Stimulated activated CD4-positive, alpha-beta T cell treated with anti-CD3 and anti-CD28 coated beads, Interleukin-12 subunit alpha, Interleukin-12 subunit beta, amount 100 ng/mL, for 24 hours (primary cell): ENCODE data around the gene DDX5.
"Not testable (repeated sequence)": the region's sequence is repeated elsewhere in the genome, so short reads cannot be mapped to it uniquely, and the experiment has no call there.

Source experiments
- DNase-seq, 2 experiments: peaks; one replicate each; pipeline ENCODE4 v3.0.0-alpha.2; 2020; ENCODE audit warnings: low read depth in 2 of 2

DDX5 gene

DNA sequence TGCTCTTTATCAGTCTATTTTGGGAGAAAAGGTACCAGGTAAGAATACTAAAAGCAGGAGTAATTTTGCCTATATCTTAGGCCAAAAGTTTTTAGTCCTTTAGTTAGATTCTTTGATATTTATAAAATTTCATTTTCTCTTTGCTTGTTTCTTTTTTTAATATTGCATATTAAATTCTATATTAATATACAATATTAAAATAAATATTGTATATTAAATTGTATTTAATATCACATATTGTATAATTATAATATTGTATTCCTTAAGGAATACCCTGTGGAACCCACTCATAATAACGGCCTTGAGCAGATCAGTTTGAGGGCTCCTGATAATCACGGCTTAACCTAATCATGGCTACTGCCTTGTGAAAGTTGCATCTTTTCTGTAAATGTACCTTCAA, 2.6 kb upstream of the DDX5 start:
- no peak for DNase-seq

DNA sequence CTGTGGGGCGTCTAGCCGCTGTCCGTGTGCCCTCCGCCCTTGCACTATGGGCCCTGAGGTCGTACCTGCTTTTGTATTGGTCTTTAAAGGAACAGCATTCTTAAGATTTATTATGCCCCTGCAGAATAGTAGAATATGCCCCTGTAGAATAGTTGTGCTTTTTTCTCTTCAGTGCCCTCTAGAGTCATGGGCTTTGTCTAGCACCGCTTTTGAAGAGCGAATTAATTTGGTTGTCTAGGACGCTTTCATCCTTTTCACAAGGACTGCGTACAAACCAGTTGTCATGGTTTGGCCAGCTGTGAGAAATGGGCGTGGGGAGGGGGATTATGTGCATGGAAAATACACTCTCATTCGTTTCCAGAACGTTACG, 1.3 kb upstream of the DDX5 start:
- DNase-seq = peak in 1 of 2 experiments; percentile 8

DNA sequence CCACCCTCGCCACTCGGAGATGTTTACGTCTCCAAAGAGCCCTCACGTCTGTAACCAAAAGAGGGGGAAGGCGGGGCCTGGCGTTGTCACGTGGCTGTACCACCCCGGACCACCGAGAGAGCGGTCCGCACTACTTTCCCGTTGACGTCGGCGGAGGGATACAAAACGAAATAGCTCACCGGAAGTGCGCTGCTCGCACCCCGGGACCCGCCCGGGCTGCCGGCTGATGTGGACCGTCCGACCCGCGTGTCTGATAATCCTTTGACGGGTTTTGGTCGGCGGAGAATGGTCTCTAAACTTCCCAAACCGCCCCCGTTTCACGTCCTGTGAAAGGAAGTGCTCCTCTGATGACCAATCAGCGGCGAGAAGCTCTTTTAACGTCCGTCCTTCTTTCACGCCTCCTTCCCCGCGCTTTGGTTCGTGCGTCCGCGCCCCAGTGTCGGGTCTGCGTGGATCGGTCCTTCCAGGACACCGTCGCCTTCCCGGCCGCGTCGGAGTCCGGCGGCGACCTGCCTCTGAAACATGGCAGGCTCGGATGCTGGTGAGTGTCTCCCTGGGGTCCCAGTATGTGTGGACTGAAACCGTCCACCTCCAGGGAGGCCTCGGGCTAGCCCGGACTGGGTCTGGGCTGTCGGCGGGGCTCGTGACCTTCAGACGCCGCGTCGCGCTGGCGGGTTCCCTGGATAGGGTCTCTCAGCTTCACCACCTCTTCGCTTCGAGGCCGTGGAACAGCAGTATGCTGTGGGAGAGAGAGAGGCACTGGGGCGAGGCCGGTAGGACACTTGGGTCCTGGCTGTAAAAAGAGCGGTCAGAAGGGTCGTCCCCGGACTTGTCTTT, 705 bp upstream of the DDX5 start, which contains the start of gene CEP95:
TSS of gene CEP95 (plus strand) at position 402 of the 837 bp plus-strand sequence. CDS start at position 523, 121 bp downstream.
- DNase-seq = peak; percentile 91 to 95

DNA sequence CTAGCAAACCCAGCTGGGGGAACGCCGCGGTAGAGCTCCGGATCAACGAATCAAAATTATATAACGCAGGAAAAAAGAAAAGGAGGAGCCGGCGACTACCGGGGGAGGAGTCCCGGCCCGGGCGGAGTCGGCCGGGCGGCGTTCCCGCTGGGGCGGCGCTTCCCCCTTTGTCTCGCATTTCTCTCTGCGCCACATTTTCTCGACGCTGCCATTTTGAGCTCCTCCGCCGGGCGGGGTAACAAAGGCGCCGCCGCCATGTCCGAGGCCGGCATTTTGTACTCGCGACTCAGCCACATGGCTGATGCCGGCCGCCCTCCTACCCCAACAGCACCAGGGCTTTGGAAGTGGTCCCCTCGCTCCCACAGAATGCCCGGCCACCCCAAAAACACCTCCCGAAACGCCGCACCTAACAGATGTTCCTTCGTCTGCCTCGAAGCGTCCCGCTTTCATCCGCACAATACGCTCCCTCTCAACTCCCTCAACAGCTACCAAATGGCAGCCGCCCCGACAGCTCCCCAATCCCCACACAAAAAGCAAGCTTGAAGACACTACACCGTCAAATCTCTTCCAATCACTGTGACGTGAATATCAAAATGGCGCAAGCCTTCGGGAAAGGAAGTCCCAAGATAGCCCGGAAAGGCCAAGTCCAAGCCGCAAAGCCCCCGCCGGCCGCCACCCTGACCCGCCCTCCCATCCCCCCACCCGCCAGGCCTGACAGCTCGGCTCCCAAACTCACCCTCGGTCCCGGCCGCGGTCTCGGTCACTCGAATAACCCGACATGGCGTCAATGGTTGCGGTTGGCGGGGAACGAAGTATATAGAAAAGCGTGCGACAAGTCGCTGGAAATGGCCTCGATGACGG, 519 bp downstream of the DDX5 start:
- peak; percentile 67 to 74 for DNase-seq

DNA sequence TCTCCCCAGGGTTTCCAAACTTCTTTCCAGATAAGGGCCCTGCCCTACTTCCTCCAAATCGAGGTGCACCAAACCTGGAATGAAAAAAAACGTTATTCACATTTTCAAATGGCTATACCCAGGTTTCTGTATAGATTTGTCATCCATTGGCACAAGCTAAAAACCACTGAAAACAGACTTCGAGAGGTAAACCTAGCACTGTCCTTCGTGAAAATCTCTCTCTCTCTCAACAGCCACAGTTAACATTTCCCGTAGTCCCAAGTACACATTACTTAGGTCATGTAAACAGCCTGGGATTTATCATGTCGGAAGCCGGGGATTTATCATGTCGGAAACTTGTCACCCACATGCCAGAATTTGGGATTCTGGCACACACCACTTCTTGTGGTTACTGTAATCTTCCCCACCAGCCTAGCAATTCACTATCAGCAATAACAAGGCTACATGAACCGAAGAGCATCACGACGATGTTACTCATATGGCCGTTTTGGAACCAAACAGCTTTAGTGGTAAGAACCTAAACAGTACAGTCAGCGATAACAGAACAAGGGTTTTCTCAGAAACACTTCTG, 1.2 kb downstream of the DDX5 start:
- DNase-seq = no peak

DNA sequence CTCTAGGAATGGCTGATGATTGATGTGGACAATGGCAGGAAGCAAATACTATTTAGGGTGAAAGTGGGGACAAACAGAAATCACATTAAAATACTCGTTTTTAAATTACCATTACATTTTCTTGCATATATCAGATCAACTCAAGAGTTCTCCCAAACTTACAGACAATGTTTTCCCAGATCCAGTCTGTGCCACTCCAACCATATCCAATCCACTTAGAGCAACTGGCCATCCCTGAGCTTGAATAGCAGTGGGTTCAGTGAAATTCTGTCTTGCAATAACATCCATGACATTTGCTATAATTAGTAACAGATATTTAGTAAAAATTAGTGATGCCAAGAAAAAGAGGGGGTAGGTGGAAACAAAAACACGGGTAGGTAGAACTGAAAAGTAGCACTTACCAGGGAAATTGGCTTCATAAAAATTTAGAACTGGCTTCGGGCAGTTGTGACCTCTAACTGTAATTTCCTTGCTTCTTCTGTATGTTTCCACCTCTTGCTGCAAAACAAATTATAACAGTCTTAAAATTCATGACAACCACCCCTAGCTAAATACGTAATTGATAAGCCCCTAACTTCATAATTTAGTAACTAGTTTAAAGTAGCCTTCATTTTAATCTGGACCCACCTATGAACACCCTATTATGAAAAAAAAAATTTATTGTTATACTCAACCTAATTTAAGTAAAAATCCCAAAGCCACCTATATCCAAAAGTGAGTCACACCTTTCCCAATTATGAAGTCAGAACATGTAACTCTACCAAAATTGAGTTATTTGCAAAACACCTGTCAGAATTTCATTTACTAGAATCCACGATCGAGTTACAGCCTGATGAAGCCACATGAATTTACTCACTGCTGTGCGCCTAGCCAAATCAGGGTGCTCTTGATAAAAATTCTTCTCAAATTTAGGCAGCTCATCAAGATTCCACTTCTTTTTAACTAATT, 2.0 kb downstream of the DDX5 start:
- no peak for DNase-seq

DNA sequence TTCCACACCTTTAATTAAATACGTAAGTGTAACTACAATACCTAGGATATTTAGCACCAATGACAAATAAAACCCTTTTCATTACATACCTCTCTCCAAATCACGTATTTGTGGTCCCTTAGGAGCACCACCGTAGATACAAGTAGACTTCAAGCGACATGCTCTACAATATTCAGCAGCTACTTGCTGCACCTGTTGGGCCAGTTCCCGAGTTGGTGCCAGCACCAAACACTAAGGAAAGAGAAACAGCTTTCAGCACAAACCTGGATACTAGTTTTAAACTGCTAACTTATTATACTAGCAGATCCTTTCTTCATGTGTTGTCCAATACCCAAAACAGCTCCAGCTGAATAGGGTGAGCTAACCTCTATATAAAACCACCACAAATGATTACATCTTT, 2.7 kb downstream of the DDX5 start:
- DNase-seq = no peak

DNA sequence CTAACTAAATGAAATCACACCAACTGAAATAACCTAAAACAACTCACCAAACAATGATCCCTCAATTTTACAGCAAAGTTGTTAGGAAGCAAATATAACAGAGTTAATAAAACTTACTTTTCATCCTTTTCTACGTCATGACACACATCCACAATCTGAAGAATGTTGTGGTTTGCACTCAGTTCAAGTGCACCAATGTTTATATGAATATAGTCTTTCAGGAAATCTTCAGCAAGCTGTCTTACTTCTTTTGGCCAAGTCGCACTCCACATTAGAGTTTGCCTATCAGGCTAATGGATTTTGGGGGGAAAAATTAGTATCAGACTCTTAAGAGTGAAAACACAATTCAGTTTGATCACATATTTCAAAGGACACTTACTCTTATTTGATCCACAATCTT, 3.3 kb downstream of the DDX5 start:
- DNase-seq = no peak

DNA sequence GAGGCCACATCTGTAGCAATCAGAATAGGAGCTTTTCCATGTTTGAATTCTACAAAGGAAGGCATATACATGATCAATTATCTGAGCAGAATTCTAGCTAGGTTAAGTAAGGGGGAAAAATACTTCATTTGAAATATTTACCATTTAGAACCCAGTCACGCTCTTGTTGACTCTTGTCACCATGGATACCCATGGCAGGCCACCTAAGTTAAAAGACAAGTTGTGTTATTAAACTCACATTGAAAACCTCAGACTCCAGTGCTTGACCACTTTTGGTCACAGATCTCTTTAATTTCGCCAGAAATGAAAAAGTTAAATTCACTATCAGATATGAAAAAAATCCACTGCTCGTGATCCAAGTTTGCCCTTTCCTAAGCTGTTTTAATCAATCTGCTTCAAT, 4.1 kb downstream of the DDX5 start:
- no peak for DNase-seq

DNA sequence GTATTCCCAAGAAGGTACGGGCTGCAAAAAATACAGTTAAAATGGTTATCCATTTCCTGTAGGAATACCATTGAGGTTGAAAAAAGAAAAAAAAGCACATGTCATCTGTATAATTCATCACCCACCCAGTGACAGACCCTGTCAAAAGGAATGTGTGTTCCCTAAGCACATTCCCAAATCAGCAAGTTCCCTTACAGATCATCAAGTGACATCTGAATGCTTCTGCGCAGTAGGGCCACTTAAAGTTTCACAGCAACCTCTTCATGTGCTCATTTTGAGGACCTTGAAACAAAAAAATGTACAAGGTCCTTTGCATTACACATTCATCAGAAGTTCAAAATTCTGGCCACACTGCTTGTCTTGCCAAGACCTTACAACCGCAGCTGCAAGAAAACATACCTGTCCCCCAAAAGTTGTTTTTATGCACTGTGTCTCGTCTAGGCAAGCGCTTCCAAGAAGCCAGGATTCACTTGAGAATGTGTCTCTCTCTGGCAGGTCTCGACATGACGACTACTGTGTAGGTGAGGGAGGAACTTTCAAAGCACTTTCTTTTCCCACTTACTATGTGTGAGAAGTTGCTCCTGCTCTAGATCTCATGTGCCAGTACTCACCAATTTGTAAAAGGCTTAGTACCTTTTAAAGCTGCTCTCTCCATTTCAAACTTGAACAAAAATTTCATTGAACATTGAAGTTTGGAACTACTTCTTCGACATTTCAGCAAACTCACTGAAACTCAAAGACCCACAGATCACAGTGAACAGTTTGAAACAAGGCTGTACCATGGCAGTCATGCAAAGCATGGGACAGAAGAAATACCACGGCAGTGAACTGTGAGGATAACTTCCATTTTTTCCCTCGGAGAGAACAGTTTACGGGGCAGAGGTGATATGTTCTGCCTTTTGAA, 5.0 kb downstream of the DDX5 start:
- DNase-seq = no peak

DNA sequence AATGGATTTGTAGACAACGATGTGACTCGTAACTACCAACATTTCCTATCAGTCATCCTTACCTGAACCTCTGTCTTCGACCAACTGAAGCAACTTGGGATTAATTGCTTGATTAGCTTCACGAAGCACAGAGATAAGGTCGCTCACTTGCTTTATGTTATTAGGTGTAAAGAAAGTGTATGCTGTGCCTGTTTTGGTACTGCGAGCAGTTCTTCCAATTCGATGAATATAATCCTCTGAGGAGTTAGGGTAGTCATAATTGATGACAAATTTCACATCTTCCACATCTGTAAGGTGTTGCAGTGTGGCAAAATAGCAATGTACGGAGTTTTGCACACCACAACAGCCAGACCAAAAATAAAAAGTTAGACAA, 5.6 kb downstream of the DDX5 start:
- DNase-seq = no peak

DNA sequence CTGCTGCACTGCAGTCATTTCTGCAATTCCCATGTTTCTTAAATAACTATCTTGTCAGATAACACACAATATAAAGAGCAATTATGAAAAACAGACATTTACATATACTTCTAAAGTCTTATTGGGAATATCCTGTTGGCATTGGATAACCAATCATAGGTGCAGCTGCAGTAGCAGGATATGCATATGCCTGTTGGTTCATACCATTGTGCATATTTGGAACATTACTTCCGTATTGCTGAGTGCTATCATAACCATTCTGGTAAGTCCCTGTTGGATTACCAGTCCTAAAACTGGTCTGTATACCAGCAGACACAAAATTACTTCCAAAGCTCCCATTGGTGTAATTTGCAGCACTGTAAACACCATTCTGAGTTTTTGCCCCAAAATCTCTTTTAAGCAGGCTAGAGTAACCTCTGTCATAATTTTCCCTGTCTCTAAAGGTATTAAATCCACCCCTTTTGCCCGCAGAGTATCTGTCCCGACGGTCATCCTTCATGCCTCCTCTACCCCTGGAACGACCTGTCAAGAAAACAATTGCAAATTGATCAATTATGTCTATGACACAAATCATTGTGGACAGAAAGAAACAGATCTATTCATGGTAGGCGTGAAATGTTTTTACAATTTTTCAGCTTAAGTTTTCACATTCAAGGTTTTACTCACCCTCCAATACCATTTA, 6.1 kb downstream of the DDX5 start:
- DNase-seq = no peak

DNA sequence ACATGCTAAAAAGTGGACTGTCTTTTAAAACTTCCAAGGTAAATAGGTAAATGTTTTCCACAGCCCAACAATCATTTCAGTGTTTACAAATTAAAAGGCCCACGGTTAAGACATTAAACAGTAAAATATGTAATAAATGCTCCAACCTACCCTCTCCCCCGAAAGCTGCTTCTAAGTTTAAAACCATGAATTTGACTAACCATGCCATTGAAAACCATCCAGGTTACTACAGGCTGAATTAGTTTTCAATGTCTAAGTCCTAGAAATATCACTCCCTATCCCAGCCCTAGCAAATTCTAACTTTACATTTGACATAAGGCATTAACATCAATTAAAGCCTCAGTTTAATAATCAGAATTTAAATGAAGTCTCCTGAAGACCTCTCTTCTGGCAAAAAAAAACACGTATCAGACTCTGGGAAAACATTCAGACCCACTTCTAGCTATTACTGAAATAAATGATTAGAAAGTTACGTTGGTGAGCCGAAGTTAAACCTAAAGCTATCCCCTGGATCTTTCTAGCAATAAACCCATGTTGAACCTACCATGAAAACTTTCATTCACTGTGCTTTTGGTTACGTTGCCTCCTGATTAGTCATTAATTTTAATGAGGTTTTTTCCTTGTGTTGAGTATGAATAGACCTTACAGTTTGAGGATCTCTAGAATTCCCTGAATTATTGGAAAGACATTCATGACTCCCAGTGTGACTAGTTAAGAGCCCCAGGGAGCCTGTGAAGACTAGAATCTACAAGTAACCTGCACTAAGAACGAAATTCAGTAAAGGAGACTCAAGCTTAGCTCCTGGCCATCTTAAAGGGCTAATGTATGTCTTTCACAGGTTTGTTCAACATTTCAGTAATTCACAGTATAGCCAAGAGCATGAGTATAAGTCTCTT, 7.5 kb downstream of the DDX5 start:
- no peak for DNase-seq

DNA sequence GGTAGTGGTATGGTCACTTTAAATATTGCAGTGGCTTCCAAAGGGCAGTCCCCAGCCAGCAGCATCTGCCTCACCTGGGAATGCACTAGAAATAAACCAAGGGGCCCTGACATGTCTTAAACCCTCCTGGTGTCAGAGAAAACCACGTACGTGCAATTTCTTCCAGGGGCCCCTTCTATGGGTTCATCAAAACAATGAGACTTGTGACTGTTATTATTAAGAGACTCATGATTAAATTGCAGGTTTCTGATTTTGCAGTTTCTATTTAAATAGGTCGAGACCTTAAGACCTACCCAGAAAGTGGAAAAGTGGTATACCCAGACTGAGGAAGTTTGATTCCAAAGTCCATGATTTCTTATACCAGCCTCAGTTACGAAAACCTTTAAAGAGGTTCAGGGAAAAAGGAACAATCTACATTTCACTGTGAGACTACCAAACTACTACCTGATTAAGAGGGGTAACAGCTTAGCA, 8.5 kb downstream of the DDX5 start:
- no peak for DNase-seq

DNA sequence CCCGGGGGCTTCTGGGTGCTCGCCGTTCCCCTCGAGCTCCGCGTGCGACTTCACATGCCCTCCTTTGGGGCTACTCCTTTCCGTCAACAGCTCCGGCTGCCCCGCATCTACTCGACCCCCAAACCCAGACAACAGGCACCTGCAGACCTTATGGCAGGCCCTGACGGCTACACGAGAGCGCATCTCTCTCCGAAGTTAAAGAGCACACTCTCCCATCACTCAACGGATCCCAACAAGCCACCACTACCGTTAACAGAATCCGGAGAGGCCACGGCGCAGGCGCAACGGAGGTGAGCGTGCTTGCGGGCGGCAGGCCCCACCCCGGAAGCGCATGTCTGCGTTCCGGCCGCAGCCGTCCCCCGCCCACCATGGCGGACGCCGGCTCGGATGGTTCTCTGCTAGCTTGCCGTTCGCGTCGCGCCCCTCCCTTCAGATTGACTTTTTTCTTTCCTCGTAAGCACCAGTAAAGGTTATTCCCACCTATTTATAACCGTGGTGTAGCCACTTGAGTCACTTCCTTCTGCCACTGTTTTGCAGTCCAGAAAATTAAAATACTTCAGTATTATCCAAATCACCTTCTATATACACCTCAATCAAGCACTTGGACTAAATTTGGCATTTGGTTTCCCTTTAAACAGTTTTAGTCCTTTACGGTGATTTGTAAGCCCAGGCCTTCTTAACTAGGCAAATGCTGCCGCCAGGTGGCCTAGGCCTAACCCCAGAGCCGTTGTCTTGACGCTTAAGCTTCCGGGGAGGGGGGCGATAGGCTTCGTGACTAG, 9.1 kb downstream of the DDX5 start, which contains the start of gene POLG2:
TSS of gene POLG2 (minus strand) at position 269 of the 779 bp plus-strand sequence. CDS start at position 183, 86 bp downstream.
- DNase-seq = peak; percentile 86 to 90

DNA sequence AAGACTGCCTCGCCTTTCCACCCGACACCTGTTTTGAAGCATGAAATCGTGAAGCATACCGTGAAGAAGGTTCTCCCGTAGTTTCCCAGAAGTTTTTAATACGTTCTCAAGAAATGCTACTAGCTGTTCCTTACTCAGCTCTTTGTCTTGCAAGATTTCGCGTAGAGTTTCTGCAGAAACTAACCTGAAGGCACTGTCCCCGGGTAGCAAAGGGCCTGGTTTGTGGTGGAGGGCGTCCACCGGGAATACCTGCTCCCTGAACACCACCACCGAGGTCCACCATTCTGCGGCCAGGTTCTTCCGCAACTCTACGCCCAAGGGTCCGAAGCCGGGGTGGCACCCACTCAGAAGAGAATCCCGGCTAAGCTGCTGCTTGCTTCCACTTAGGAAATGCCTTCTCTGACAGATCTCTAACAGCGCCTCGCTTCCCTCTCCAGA, 9.7 kb downstream of the DDX5 start:
- no peak for DNase-seq

DNA sequence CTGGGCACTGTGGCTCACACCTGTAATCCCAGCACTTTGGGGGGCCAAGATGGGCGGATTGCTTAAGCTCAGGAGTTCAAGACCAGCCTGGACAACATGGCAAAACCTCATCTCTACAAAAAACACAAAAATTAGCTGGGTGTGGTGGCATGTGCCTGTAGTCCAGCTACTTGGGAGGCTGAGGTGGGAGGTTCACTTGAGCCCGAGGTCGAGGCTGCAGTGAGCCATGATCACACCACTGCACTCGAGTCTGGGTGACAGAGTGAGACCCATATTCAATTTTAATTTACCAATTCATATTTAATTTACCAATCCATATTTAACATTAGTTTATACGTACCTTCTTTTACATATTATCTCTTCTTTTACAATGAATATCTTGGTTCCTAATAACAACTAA, 10.8 kb downstream of the DDX5 start:
- DNase-seq = not testable (repeated sequence)

DNA sequence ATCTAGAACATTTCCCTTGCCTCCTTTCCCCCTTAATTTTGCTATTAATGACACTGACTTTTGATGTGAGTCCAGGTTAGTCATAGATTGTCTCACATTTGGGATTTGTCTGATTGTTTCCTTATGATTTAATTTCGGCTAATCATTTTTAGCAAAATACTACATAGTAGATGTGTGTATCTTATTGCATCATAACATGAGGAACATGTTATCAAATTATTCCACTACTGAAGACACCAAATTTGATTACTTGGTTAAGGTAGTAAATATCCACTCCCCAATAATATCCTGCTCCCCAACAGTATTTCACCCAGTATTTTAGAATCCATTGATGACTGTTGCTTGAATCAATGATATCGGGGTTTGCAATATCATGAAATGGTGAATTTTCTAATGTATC, 12.0 kb downstream of the DDX5 start:
- DNase-seq = no peak
